ENCODE data around the gene TPBGL. TPM values are rescaled to one million over a fixed set of nuclear protein-coding genes. Genes with fewer than 3 reads are reported as not detected.
A peak's percentile ranks its signal among the peaks of the same experiment; 100 is the strongest.

The TPBGL gene, protein sequence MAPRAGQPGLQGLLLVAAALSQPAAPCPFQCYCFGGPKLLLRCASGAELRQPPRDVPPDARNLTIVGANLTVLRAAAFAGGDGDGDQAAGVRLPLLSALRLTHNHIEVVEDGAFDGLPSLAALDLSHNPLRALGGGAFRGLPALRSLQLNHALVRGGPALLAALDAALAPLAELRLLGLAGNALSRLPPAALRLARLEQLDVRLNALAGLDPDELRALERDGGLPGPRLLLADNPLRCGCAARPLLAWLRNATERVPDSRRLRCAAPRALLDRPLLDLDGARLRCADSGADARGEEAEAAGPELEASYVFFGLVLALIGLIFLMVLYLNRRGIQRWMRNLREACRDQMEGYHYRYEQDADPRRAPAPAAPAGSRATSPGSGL
- total RNA-seq: not detected

DNA sequence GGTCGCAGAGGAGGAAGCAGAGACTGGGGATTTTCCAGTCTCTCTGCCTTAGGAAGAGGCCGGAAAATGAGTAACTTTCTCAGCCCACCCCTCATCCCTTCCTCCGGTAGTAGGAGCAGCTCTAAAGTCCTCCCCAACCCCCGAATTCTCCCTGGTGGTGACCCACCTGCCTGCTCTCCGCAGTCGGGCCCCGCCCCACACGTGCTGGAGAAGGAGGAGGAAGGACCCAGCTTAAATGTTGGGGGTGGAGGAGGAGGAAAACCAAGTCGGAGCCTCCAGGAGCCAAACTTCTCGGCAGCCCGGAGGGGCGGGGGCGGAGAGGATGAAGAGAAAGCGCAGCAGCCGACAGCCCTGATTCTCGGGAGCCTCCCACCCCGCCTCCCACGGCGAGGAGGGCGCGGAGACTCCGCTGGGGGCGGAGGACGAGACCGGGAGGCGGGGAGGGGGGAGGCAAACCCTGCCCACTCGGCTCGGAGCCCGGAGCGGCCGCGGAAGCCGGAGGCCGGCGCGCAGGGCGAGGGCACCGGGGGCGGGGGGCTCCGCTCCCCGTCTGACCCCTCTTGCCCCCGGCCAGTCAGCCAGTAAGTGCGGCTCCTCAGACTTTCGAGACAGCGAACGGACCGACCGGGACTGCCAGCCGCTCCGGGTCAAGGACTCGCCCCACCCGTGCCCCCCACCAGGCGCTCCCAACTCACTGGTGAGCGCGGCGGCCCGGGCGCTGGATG is at the start of gene TPBGL:
Gene TPBGL (plus strand): TSS at position 464 of the 725 bp plus-strand sequence. CDS start 276 bp downstream, outside the sequence.
- Histone ChIP-seq H3K9me3 (ENCODE audit: control insufficient read depth in 3 of 3, low read length in 3 of 3) (no peaks in the 10 kb centered on the region), H3K36me3 (ENCODE audit: control insufficient read depth in 3 of 3, insufficient read depth in 3 of 3, low read length in 3 of 3) (no peaks in the 10 kb centered on the region), H3K27ac (ENCODE audit: low read depth, low read length) (no peak within 1 kb of the TSS), H3K4me1 (ENCODE audit: control insufficient read depth in 3 of 3, insufficient read depth in 3 of 3, low read length in 3 of 3) (peaks cover 0 to 2% (median 0%) of the 10 kb centered on the region in 3 donors), H3K9ac (ENCODE audit: low read depth in 1 of 3, low read length in 3 of 3) (peak within 1 kb of the TSS in 1 of 3 donors; percentile 40), H3K4me3 (ENCODE audit: low read length in 3 of 3) (peak within 1 kb of the TSS in 2 of 3 donors; percentile 49 to 67), H3K27me3 (ENCODE audit: control insufficient read depth in 3 of 3, insufficient read depth in 3 of 3, low read length in 3 of 3) (peaks cover 29 to 55% (median 31%) of the 10 kb centered on the region in 3 donors)

DNA sequence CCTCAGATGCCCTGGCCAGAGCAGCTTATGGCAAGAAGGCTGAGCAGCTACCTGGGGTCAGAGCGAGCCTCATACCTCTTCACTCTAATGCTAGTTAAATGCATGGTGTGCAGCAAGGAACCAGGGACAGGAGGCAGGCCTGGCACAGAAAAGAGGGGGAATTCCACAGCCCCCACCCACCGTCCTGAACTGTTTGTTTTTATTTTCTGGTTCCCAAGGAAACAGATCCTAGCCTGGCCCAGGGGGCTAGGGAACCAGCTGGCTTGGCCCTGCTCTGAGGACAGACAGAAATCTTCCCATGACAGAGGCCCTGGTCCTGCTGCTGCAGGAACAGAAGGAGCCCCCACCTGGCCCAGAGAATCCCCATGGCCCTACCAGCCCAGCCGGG is 49.2 kb upstream of the TPBGL start:
- peaks cover 19 to 29% (median 22%) of the 10 kb centered on the region in 3 donors for H3K4me1 ChIP-seq (ENCODE audit: control insufficient read depth in 3 of 3, insufficient read depth in 3 of 3, low read length in 3 of 3)
- H3K27me3 ChIP-seq (ENCODE audit: control insufficient read depth in 3 of 3, insufficient read depth in 3 of 3, low read length in 3 of 3): peaks cover 0 to 4% (median 0%) of the 10 kb centered on the region in 3 donors
- H3K4me3 ChIP-seq (ENCODE audit: low read length in 3 of 3): no peak overlapping the region
- H3K9me3 ChIP-seq (ENCODE audit: control insufficient read depth in 3 of 3, low read length in 3 of 3): no peaks in the 10 kb centered on the region
- no peak overlapping the region for H3K9ac ChIP-seq (ENCODE audit: low read depth in 1 of 3, low read length in 3 of 3)
- H3K27ac ChIP-seq (ENCODE audit: low read depth, low read length): no peak overlapping the region
- no peaks in the 10 kb centered on the region for H3K36me3 ChIP-seq (ENCODE audit: control insufficient read depth in 3 of 3, insufficient read depth in 3 of 3, low read length in 3 of 3)

DNA sequence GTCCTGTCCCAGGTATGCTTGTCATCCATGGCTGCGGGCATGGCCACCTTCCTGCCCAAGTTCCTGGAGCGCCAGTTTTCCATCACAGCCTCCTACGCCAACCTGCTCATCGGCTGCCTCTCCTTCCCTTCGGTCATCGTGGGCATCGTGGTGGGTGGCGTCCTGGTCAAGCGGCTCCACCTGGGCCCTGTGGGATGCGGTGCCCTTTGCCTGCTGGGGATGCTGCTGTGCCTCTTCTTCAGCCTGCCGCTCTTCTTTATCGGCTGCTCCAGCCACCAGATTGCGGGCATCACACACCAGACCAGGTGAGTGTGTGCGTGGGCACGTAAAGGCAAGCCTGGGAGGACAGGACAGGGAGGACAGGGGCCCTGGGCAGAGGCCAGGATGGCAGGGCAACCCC is 47.3 kb upstream of the TPBGL start:
- H3K9me3 ChIP-seq (ENCODE audit: control insufficient read depth in 3 of 3, low read length in 3 of 3): no peaks in the 10 kb centered on the region
- H3K27ac ChIP-seq (ENCODE audit: low read depth, low read length): no peak overlapping the region
- peaks cover 0 to 4% (median 0%) of the 10 kb centered on the region in 3 donors for H3K27me3 ChIP-seq (ENCODE audit: control insufficient read depth in 3 of 3, insufficient read depth in 3 of 3, low read length in 3 of 3)
- no peak overlapping the region for H3K4me3 ChIP-seq (ENCODE audit: low read length in 3 of 3)
- peaks cover 19 to 29% (median 22%) of the 10 kb centered on the region in 3 donors for H3K4me1 ChIP-seq (ENCODE audit: control insufficient read depth in 3 of 3, insufficient read depth in 3 of 3, low read length in 3 of 3)
- no peaks in the 10 kb centered on the region for H3K36me3 ChIP-seq (ENCODE audit: control insufficient read depth in 3 of 3, insufficient read depth in 3 of 3, low read length in 3 of 3)
- no peak overlapping the region for H3K9ac ChIP-seq (ENCODE audit: low read depth in 1 of 3, low read length in 3 of 3)

DNA sequence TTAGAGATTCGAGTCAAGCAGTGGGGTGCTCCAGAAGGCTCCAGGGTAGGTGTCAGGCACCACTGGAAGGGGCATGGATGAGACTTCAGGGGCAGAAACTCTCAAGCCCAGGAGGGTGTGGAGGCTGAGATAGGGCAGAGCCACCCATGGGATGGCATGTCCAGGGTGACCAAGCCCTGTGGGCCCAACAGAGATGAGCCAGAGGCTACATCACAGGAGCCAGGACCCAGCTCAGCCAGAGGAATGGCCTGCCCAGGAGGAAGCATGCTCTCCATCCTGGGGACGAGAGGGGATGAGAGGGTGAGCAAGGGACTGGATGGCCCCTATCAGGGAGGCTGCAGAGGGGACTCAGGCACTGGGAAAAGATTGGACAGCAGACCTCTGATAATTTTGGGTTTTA is 46.9 kb upstream of the TPBGL start:
- H3K9me3 ChIP-seq (ENCODE audit: control insufficient read depth in 3 of 3, low read length in 3 of 3): no peaks in the 10 kb centered on the region
- H3K4me3 ChIP-seq (ENCODE audit: low read length in 3 of 3): no peak overlapping the region
- no peaks in the 10 kb centered on the region for H3K36me3 ChIP-seq (ENCODE audit: control insufficient read depth in 3 of 3, insufficient read depth in 3 of 3, low read length in 3 of 3)
- H3K9ac ChIP-seq (ENCODE audit: low read depth in 1 of 3, low read length in 3 of 3): no peak overlapping the region
- H3K27me3 ChIP-seq (ENCODE audit: control insufficient read depth in 3 of 3, insufficient read depth in 3 of 3, low read length in 3 of 3): peaks cover 0 to 4% (median 0%) of the 10 kb centered on the region in 3 donors
- no peak overlapping the region for H3K27ac ChIP-seq (ENCODE audit: low read depth, low read length)
- H3K4me1 ChIP-seq (ENCODE audit: control insufficient read depth in 3 of 3, insufficient read depth in 3 of 3, low read length in 3 of 3): peaks cover 19 to 29% (median 22%) of the 10 kb centered on the region in 3 donors

DNA sequence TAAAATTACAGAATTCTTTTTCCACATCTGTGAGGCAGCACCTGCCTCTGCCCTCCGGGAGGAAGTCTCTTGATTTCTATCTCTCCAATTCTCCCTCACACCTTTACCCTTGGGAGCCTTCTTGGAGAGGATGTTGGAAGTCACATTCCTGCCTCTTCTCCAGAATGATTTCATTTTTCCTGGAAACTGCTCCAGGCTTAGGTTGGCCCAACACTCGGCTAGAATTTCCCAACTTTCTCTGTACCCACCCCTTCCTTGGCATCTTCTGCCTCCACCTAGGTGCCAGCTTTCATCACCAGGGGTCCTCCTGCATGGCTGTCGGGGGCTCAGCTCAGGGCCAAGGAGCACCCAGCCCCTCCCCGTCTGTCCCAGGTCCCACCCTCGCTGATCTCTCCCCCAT is 46.4 kb upstream of the TPBGL start:
- Histone ChIP-seq H3K27ac (ENCODE audit: low read depth, low read length) (no peak overlapping the region), H3K4me1 (ENCODE audit: control insufficient read depth in 3 of 3, insufficient read depth in 3 of 3, low read length in 3 of 3) (peaks cover 19 to 29% (median 22%) of the 10 kb centered on the region in 3 donors), H3K36me3 (ENCODE audit: control insufficient read depth in 3 of 3, insufficient read depth in 3 of 3, low read length in 3 of 3) (no peaks in the 10 kb centered on the region), H3K27me3 (ENCODE audit: control insufficient read depth in 3 of 3, insufficient read depth in 3 of 3, low read length in 3 of 3) (peaks cover 0 to 4% (median 0%) of the 10 kb centered on the region in 3 donors), H3K9me3 (ENCODE audit: control insufficient read depth in 3 of 3, low read length in 3 of 3) (no peaks in the 10 kb centered on the region), H3K4me3 (ENCODE audit: low read length in 3 of 3) (no peak overlapping the region), H3K9ac (ENCODE audit: low read depth in 1 of 3, low read length in 3 of 3) (no peak overlapping the region)

DNA sequence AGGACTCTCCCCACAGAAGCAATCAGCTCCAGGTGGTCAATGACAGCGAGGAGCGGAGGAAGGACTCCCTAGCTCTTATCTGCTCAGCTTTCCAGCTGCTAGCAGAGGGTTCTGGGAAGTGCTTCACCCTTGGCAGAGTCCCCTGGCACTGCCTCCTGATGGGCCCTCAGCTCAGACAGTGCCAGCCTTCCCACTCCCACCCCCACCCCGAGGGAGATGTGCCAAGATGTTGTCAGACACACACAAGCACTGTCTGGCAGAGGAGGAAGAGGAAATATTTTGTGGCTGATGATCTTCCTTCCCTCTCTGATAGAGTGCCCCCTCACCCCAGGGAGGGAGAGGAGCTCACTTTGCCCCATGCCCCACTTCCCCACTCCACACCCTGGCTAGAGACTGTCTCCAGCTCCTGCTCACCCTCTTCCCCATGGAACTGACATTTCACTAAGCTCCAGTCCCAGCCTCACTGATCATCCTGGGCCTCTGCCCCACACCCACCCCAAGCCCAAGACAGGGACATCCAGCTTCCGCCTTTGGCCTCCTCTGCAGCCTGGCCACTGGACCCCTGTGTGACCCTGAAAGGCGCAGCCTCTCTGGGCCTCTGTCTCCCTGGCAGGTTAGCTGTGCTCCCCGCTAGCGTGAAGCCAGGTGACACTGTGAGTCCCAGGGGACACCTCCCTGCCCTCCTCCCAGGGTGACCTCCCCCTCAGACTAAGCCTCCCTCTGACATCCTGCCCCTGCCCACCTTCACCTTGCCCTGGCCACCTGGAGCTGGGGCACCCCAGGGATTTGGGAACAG is 45.2 kb upstream of the TPBGL start:
- no peak overlapping the region for H3K4me3 ChIP-seq (ENCODE audit: low read length in 3 of 3)
- H3K36me3 ChIP-seq (ENCODE audit: control insufficient read depth in 3 of 3, insufficient read depth in 3 of 3, low read length in 3 of 3): no peaks in the 10 kb centered on the region
- peaks cover 0 to 4% (median 0%) of the 10 kb centered on the region in 3 donors for H3K27me3 ChIP-seq (ENCODE audit: control insufficient read depth in 3 of 3, insufficient read depth in 3 of 3, low read length in 3 of 3)
- no peaks in the 10 kb centered on the region for H3K9me3 ChIP-seq (ENCODE audit: control insufficient read depth in 3 of 3, low read length in 3 of 3)
- H3K4me1 ChIP-seq (ENCODE audit: control insufficient read depth in 3 of 3, insufficient read depth in 3 of 3, low read length in 3 of 3): peaks cover 16 to 26% (median 19%) of the 10 kb centered on the region in 3 donors
- H3K9ac ChIP-seq (ENCODE audit: low read depth in 1 of 3, low read length in 3 of 3): peak overlapping the region in 1 of 3 donors; percentile 16
- H3K27ac ChIP-seq (ENCODE audit: low read depth, low read length): no peak overlapping the region

DNA sequence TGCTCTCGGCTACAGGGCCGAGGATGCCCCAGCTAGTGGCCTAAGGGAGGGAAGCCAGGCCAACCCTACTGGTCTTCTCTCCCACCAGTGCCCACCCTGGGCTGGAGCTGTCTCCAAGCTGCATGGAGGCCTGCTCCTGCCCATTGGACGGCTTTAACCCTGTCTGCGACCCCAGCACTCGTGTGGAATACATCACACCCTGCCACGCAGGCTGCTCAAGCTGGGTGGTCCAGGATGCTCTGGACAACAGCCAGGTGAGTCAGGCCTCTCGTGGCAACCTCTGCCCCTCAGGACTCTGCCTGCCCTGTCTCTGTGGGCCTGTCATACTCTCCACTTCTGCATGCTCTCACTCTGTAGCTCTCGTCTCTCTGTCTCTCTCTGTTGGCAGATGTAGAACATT is 44.1 kb upstream of the TPBGL start:
- H3K4me1 ChIP-seq (ENCODE audit: control insufficient read depth in 3 of 3, insufficient read depth in 3 of 3, low read length in 3 of 3): peaks cover 5 to 16% (median 12%) of the 10 kb centered on the region in 3 donors
- no peak overlapping the region for H3K9ac ChIP-seq (ENCODE audit: low read depth in 1 of 3, low read length in 3 of 3)
- no peaks in the 10 kb centered on the region for H3K9me3 ChIP-seq (ENCODE audit: control insufficient read depth in 3 of 3, low read length in 3 of 3)
- H3K27ac ChIP-seq (ENCODE audit: low read depth, low read length): no peak overlapping the region
- H3K27me3 ChIP-seq (ENCODE audit: control insufficient read depth in 3 of 3, insufficient read depth in 3 of 3, low read length in 3 of 3): peaks cover 0 to 4% (median 0%) of the 10 kb centered on the region in 3 donors
- H3K36me3 ChIP-seq (ENCODE audit: control insufficient read depth in 3 of 3, insufficient read depth in 3 of 3, low read length in 3 of 3): peaks cover 0 to 2% (median 0%) of the 10 kb centered on the region in 3 donors
- H3K4me3 ChIP-seq (ENCODE audit: low read length in 3 of 3): no peak overlapping the region

DNA sequence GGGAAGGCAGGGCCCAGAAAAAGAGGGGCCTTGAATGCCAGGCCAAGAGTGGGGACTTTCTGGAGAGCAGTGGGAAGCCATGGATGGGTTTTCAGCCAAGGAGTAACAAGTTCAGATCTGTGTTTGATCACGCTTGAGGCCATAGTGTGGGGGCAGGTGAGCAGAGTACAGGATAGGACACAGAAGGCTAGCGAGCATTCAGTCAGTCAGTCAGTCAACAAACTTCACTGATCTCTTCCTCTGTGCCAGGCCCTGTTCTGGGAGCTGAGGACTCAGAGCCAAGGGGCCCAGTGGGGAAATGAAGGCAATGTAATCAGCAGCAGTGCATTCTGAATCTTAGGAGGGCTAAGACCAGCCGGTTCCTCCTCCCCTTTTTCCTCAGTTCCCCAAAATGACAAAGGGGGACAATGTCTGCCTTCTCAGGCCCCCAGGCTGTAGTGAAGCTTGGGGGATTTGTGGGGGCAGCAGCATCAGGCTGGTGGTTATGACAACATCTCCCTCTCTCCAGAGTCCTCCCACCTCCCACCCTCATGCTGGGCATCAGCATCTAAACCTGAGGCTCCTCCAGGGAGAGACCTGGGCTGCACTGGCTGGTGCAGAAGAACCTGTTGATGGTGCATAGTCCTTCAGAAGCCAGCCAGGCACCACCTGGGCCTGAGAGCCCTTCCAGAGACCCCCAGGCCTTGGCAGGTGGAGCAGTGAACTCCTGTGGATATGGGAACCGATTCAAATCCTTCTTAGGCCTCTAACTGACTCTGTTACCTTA is 42.9 kb upstream of the TPBGL start:
- H3K36me3 ChIP-seq (ENCODE audit: control insufficient read depth in 3 of 3, insufficient read depth in 3 of 3, low read length in 3 of 3): peaks cover 0 to 2% (median 0%) of the 10 kb centered on the region in 3 donors
- H3K4me3 ChIP-seq (ENCODE audit: low read length in 3 of 3): no peak overlapping the region
- H3K9ac ChIP-seq (ENCODE audit: low read depth in 1 of 3, low read length in 3 of 3): no peak overlapping the region
- peaks cover 5 to 15% (median 12%) of the 10 kb centered on the region in 3 donors for H3K4me1 ChIP-seq (ENCODE audit: control insufficient read depth in 3 of 3, insufficient read depth in 3 of 3, low read length in 3 of 3)
- peaks cover 0 to 4% (median 0%) of the 10 kb centered on the region in 3 donors for H3K27me3 ChIP-seq (ENCODE audit: control insufficient read depth in 3 of 3, insufficient read depth in 3 of 3, low read length in 3 of 3)
- no peaks in the 10 kb centered on the region for H3K9me3 ChIP-seq (ENCODE audit: control insufficient read depth in 3 of 3, low read length in 3 of 3)
- H3K27ac ChIP-seq (ENCODE audit: low read depth, low read length): no peak overlapping the region
